PC-3 (cell line): ENCODE data around the gene CLIC4. TPM values are rescaled to one million over a fixed set of nuclear protein-coding genes. Genes with fewer than 3 reads are reported as not detected.

Experiments used
- ATAC-seq: fragments of 200-7000 bp; cut with Tn5 transposase; 2 replicates; pipeline ENCODE4 v1.9.1; 2020; ENCODE audit warnings: mild to moderate bottlenecking, moderate library complexity
- BruUV-seq: library from RNA; stranded (reverse); fragments of 400-500 nt; replicated peaks from 2 replicates; lab custom pipeline; 2021; lab: Mats Ljungman, UMichigan
- CTCF ChIA-PET: fragments of 300-600 bp; sonication (Branson Sonifier 250); formaldehyde crosslinking; loops from one replicate; lab custom pipeline; 2022; ENCODE audit warnings: antibody characterized with exemption; lab: Charles Lee
- POLR2A ChIA-PET: fragments of 300-600 bp; sonication (Branson Sonifier 250); formaldehyde crosslinking; loops from one replicate; lab custom pipeline; 2022; ENCODE audit warnings: antibody characterized with exemption; ENCODE audit not compliant: unreplicated experiment; lab: Charles Lee
- DNase-seq: peaks from one replicate; pipeline ENCODE4 v3.0.0-alpha.2; 2015
- H2AFZ ChIP-seq: fragments of 300-600 bp; sonication (generic); 2 replicates; pipeline ENCODE4 v1.6.0; 2016; ENCODE audit warnings: antibody characterized with exemption, low read length
- H3F3A ChIP-seq: fragments of 300-600 bp; sonication (generic); one replicate; pipeline ENCODE4 v1.6.0; 2017; ENCODE audit warnings: antibody characterized with exemption, low read length, control low read depth, mild to moderate bottlenecking; ENCODE audit not compliant: unreplicated experiment
- H3K27ac ChIP-seq: fragments of 300-600 bp; sonication (generic); 2 replicates; pipeline ENCODE4 v1.5.1; 2016; ENCODE audit warnings: mild to moderate bottlenecking, low read length
- H3K27me3 ChIP-seq: fragments of 300-600 bp; sonication (generic); 2 replicates; pipeline ENCODE4 v1.6.1; 2016; ENCODE audit warnings: low read length, mixed read lengths
- H3K36me3 ChIP-seq: fragments of 300-600 bp; sonication (generic); 2 replicates; pipeline ENCODE4 v1.6.1; 2016; ENCODE audit warnings: low read depth, mixed run types, low read length, mixed read lengths
- H3K4me1 ChIP-seq: fragments of 300-600 bp; sonication (generic); 2 replicates; pipeline ENCODE4 v1.5.1; 2016; ENCODE audit warnings: low read length; ENCODE audit not compliant: insufficient read depth
- H3K4me2 ChIP-seq: fragments of 300-600 bp; sonication (generic); 2 replicates; pipeline ENCODE4 v1.6.0; 2016; ENCODE audit warnings: low read length
- H3K4me3 ChIP-seq: fragments of 300-600 bp; sonication (generic); 2 replicates; pipeline ENCODE4 v1.5.1; 2016; ENCODE audit warnings: mild to moderate bottlenecking, low read length, mixed read lengths
- H3K79me2 ChIP-seq: fragments of 300-600 bp; sonication (generic); 2 replicates; pipeline ENCODE4 v1.6.1; 2017; ENCODE audit warnings: low read length, mixed read lengths
- H3K9ac ChIP-seq: fragments of 300-600 bp; sonication (generic); 2 replicates; pipeline ENCODE4 v1.6.0; 2016; ENCODE audit warnings: mild to moderate bottlenecking, low read length
- H3K9me2 ChIP-seq: fragments of 300-600 bp; sonication (generic); replicated peaks from 2 replicates; pipeline ENCODE4 v1.6.1; 2016; ENCODE audit warnings: mixed run types, low read length, mixed read lengths
- H3K9me3 ChIP-seq: fragments of 300-600 bp; sonication (generic); 2 replicates; pipeline ENCODE4 v1.6.1; 2016; ENCODE audit warnings: low read length, mixed read lengths
- H4K20me1 ChIP-seq: fragments of 300-600 bp; sonication (generic); 2 replicates; pipeline ENCODE4 v1.6.1; 2016; ENCODE audit warnings: low read length, mixed read lengths
- EZH2 ChIP-seq: fragments of 300-600 bp; sonication (generic); IDR thresholded peaks from one replicate; pipeline ENCODE4 v1.6.1; 2017; ENCODE audit warnings: antibody characterized with exemption, mild to moderate bottlenecking, low read length; ENCODE audit not compliant: unreplicated experiment
- EZH2phosphoT487 ChIP-seq: fragments of 300-600 bp; sonication (generic); IDR thresholded peaks from 2 replicates; pipeline ENCODE4 v1.6.1; 2018; ENCODE audit warnings: mild to moderate bottlenecking, antibody characterized with exemption, low read length, borderline replicate concordance
- intact Hi-C: fragments of 100-400 bp; cut with micrococcal nuclease; formaldehyde crosslinking; loops from 2 replicates; pipeline ENCODE4 v1.9.0; 2023
- total RNA-seq: library from RNA; depleted of rRNA; stranded (reverse); fragments of >200 nt; gene quantifications from 2 replicates; pipeline ENCODE4 v1.2.3, GENCODE V29; 2014
- TF ChIP-seq, protein P1 (sequence below): fragments of 300-600 bp; sonication (generic); conservative IDR thresholded peaks from 2 replicates; pipeline ENCODE4 v1.5.1; 2017; ENCODE audit warnings: antibody characterized with exemption, low read depth, mild to moderate bottlenecking, low read length

The CLIC4 gene
- total RNA-seq, 1 experiment from 2014 or later = 57.6 TPM

DNA sequence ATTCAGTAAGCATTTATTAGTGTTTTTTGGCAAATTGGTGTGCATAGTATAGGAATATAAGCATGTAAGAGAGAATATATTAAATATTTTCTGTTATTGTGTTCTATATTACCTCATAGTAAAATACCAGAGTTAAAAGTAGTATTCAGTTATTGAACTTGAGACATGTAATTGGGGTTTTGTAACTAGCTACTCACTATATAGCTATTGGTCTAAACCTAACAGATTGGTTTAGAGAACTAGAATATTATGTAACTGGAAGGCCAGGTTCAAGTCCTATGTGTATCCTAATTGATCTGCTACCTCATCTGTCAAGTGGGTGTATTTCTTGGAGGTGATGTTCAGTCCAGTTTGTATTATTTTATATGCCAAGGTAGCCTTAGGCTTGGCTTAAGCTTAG is 26.3 kb downstream of the CLIC4 start:
- no peaks in the 10 kb centered on the region for H3K27me3 ChIP-seq
- no peaks in the 10 kb centered on the region for H3K9me3 ChIP-seq
- no peaks in the 10 kb centered on the region for H4K20me1 ChIP-seq
- H3F3A ChIP-seq = no peaks in the 10 kb centered on the region
- BruUV-seq = no TSS peak
- ATAC-seq = no peak
- CTCF ChIA-PET = no interaction called here
- TF ChIP-seq, protein P1, sequence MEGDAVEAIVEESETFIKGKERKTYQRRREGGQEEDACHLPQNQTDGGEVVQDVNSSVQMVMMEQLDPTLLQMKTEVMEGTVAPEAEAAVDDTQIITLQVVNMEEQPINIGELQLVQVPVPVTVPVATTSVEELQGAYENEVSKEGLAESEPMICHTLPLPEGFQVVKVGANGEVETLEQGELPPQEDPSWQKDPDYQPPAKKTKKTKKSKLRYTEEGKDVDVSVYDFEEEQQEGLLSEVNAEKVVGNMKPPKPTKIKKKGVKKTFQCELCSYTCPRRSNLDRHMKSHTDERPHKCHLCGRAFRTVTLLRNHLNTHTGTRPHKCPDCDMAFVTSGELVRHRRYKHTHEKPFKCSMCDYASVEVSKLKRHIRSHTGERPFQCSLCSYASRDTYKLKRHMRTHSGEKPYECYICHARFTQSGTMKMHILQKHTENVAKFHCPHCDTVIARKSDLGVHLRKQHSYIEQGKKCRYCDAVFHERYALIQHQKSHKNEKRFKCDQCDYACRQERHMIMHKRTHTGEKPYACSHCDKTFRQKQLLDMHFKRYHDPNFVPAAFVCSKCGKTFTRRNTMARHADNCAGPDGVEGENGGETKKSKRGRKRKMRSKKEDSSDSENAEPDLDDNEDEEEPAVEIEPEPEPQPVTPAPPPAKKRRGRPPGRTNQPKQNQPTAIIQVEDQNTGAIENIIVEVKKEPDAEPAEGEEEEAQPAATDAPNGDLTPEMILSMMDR = no peak
- no peak for TF ChIP-seq EZH2
- TF ChIP-seq EZH2phosphoT487 = no peak
- peaks cover 17% of the 10 kb centered on the region for H3K4me1 ChIP-seq
- no peak overlapping the region for H3K4me3 ChIP-seq
- no peak for DNase-seq
- H3K9ac ChIP-seq = no peak overlapping the region
- H2AFZ ChIP-seq = no peak overlapping the region
- intact Hi-C loops = loop anchor here (10.0 kb wide), 1 partner anchor 53 kb away; no protein-coding TSS in a partner anchor
- no peak overlapping the region for H3K4me2 ChIP-seq
- no peak overlapping the region for H3K27ac ChIP-seq
- no peaks in the 10 kb centered on the region for H3K9me2 ChIP-seq
- H3K79me2 ChIP-seq = peaks cover 52% of the 10 kb centered on the region
- H3K36me3 ChIP-seq = no peaks in the 10 kb centered on the region
- POLR2A ChIA-PET = no interaction called here

DNA sequence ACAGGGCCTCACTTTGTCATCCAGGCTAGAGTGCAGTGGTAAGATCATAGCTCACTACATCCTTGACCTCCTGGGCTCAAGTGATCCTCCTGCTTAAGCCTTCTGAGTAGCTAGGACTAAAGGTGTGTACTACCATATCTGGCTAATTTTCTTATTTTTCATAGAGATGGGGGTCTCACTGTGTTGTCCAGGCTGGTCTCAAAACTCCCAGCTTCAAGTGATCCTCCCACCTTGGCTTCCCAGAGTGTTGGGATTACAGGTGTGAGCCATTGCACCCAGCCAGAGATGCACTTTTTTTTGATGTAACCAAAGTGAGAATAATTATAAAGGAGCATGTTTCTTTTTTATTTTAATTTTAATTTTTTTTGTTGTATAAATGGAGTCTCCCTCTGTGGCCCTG is 28.4 kb downstream of the CLIC4 start:
- DNase-seq (no peak), ATAC-seq (no peak)
- Histone ChIP-seq H3K4me2 (no peak overlapping the region), H3K4me3 (no peak overlapping the region), H3F3A (no peaks in the 10 kb centered on the region), H3K4me1 (peaks cover 17% of the 10 kb centered on the region), H3K9me3 (no peaks in the 10 kb centered on the region), H3K79me2 (peaks cover 56% of the 10 kb centered on the region), H2AFZ (no peak overlapping the region), H3K9me2 (no peaks in the 10 kb centered on the region), H3K27ac (no peak overlapping the region), H3K9ac (no peak overlapping the region), H4K20me1 (no peaks in the 10 kb centered on the region), H3K27me3 (no peaks in the 10 kb centered on the region), H3K36me3 (no peaks in the 10 kb centered on the region)
- intact Hi-C loops = loop anchor here (10.0 kb wide), 1 partner anchor 51 kb away; no protein-coding TSS in a partner anchor
- TF ChIP-seq EZH2 = no peak
- TF ChIP-seq, protein P1 = no peak
- TF ChIP-seq EZH2phosphoT487 = no peak
- ChIA-PET POLR2A (no interaction called here), CTCF (no interaction called here)
- no TSS peak for BruUV-seq

DNA sequence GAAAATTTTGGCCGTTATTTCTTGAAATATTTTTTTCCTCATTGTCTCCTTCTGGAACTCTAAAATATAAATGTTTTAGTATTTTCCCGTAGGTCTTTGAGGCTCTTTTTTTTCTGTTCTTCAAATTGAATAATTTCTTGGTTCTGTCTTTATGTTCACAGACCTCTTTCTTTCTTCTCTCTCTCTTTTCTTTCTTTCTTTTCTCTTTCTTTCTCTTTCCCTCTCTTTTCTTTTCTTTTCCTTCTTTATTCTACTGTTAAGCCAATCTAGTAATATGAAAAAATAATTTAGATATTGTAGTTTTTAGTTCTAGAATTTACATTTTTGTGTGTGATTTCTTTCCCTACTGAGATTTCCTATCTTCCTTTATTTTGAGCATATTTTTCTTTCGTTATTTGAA is 30.1 kb downstream of the CLIC4 start:
- no peaks in the 10 kb centered on the region for H3K36me3 ChIP-seq
- H3K9me2 ChIP-seq = no peaks in the 10 kb centered on the region
- H3K9me3 ChIP-seq = no peaks in the 10 kb centered on the region
- intact Hi-C loops = loop anchor here (10.0 kb wide), 1 partner anchor 49 kb away; no protein-coding TSS in a partner anchor
- no peak overlapping the region for H3K4me2 ChIP-seq
- ATAC-seq (no peak), DNase-seq (no peak)
- H3K27me3 ChIP-seq = no peaks in the 10 kb centered on the region
- peaks cover 7% of the 10 kb centered on the region for H3K4me1 ChIP-seq
- H3K27ac ChIP-seq = no peak overlapping the region
- no peaks in the 10 kb centered on the region for H4K20me1 ChIP-seq
- no peaks in the 10 kb centered on the region for H3F3A ChIP-seq
- H3K79me2 ChIP-seq = peaks cover 64% of the 10 kb centered on the region
- H2AFZ ChIP-seq = no peak overlapping the region
- no peak overlapping the region for H3K9ac ChIP-seq
- CTCF ChIA-PET = no interaction called here
- H3K4me3 ChIP-seq = no peak overlapping the region
- POLR2A ChIA-PET = no interaction called here
- TF ChIP-seq EZH2phosphoT487 (no peak), EZH2 (no peak)
- TF ChIP-seq, protein P1 = no peak
- BruUV-seq = no TSS peak
